Activated T-cell treated with anti-CD3 and anti-CD28 coated beads for 48 hours (primary cell): Measurements from ENCODE around the gene AFF3.

Experiments used
- DNase-seq: peaks from one replicate; pipeline ENCODE4 v3.0.0-alpha.2; 2020; ENCODE audit warnings: low read depth

AFF3 gene

GRCh38 chr2:100011272-100011731, 131.1 kb downstream of the AFF3 start:
- DNase-seq, result no peak

GRCh38 chr2:100010606-100011005, 131.8 kb downstream of the AFF3 start:
- no peak for DNase-seq

- DNase-seq, result no peak
Observed at GRCh38 chr2:100009743-100010142, 132.6 kb downstream of the AFF3 start.

- no peak for DNase-seq
Observed at GRCh38 chr2:100008956-100009355, 133.4 kb downstream of the AFF3 start.

- no peak for DNase-seq
Observed at GRCh38 chr2:100006516-100006915, 135.9 kb downstream of the AFF3 start.

GRCh38 chr2:100004959-100005387, 137.4 kb downstream of the AFF3 start:
- DNase-seq, result no peak

- DNase-seq, result no peak
Observed at GRCh38 chr2:100004348-100004884, 138.0 kb downstream of the AFF3 start.

- no peak for DNase-seq
Observed at GRCh38 chr2:100002059-100002458, 140.3 kb downstream of the AFF3 start.

GRCh38 chr2:100000915-100001707, 141.3 kb downstream of the AFF3 start:
- no peak for DNase-seq

GRCh38 chr2:99998651-99999320, 143.6 kb downstream of the AFF3 start:
- no peak for DNase-seq

GRCh38 chr2:99989905-99990304, 152.5 kb downstream of the AFF3 start:
- no peak for DNase-seq

GRCh38 chr2:99988599-99988998, 153.8 kb downstream of the AFF3 start:
- DNase-seq, result no peak

GRCh38 chr2:99987160-99987559, 155.2 kb downstream of the AFF3 start:
- no peak for DNase-seq

GRCh38 chr2:99984799-99985515, 157.4 kb downstream of the AFF3 start:
- DNase-seq, result no peak

GRCh38 chr2:99982744-99983143, 159.6 kb downstream of the AFF3 start:
- no peak for DNase-seq

GRCh38 chr2:99981840-99982239, 160.6 kb downstream of the AFF3 start:
- no peak for DNase-seq

GRCh38 chr2:99980176-99980575, 162.2 kb downstream of the AFF3 start:
- no peak for DNase-seq

- no peak for DNase-seq
Observed at GRCh38 chr2:99977966-99978365, 164.4 kb downstream of the AFF3 start.

- no peak for DNase-seq
Observed at GRCh38 chr2:99975386-99975785, 167.0 kb downstream of the AFF3 start.

GRCh38 chr2:99974682-99975375, 167.6 kb downstream of the AFF3 start:
- no peak for DNase-seq

GRCh38 chr2:99974275-99974674, 168.1 kb downstream of the AFF3 start:
- no peak for DNase-seq

- DNase-seq, result no peak
Observed at GRCh38 chr2:99971326-99971900, 171.0 kb downstream of the AFF3 start.
